IMR-90 (cell line): ENCODE data around the gene IFNA13. TPM values are rescaled to one million over a fixed set of nuclear protein-coding genes. Genes with fewer than 3 reads are reported as not detected.

Source experiments
- ATAC-seq: fragments of 200-7000 bp; cut with Tn5 transposase; 2 replicates; pipeline ENCODE4 v1.9.1; 2020; ENCODE audit warnings: low read depth, mild to moderate bottlenecking, moderate library complexity
- BruUV-seq: library from RNA; stranded (reverse); fragments of 400-500 nt; replicated peaks from 2 replicates; lab custom pipeline; 2021; lab: Mats Ljungman, UMichigan
- CTCF ChIA-PET: fragments of 300-600 bp; formaldehyde crosslinking; extraction: SDS; loops from one replicate; lab custom pipeline; 2021; ENCODE audit warnings: antibody characterized with exemption; lab: Yijun Ruan, JAX
- POLR2A ChIA-PET: fragments of 300-600 bp; sonication (Branson Sonifier 250); formaldehyde crosslinking; loops from one replicate; lab custom pipeline; 2022; ENCODE audit warnings: antibody characterized with exemption; ENCODE audit not compliant: unreplicated experiment; lab: Charles Lee
- DNase-seq: peaks from one replicate; pipeline ENCODE4 v3.0.0; 2013
- H2AFZ ChIP-seq: replicated peaks from 2 replicates; pipeline ENCODE3; 2013; ENCODE audit warnings: low read length, mild to moderate bottlenecking; ENCODE audit not compliant: poor library complexity
- H2AK5ac ChIP-seq: 2 replicates; pipeline ENCODE4 v1.6.1; 2013; ENCODE audit warnings: low read depth, low read length, inconsistent platforms
- H2AK9ac ChIP-seq: replicated peaks from 2 replicates; pipeline ENCODE3; 2013; ENCODE audit warnings: mild to moderate bottlenecking, low read depth, low read length, moderate library complexity; ENCODE audit not compliant: poor library complexity
- H2BK120ac ChIP-seq: 2 replicates; pipeline ENCODE4 v1.6.1; 2013; ENCODE audit warnings: low read depth, low read length, inconsistent platforms
- H2BK15ac ChIP-seq: 3 replicates; pipeline ENCODE4 v1.6.1; 2013; ENCODE audit warnings: low read depth, low read length, inconsistent platforms
- H2BK20ac ChIP-seq: 2 replicates; pipeline ENCODE4 v1.6.1; 2013; ENCODE audit warnings: low read depth, mild to moderate bottlenecking, inconsistent platforms, low read length, moderate library complexity
- H2BK5ac ChIP-seq: 2 replicates; pipeline ENCODE4 v1.6.1; 2013; ENCODE audit warnings: mild to moderate bottlenecking, low read depth, low read length, inconsistent platforms; ENCODE audit not compliant: poor library complexity, severe bottlenecking
- H3K14ac ChIP-seq: replicated peaks from 2 replicates; pipeline ENCODE4 v1.6.1; 2013; ENCODE audit warnings: low read depth, low read length, inconsistent platforms
- H3K18ac ChIP-seq: 2 replicates; pipeline ENCODE4 v1.6.1; 2013; ENCODE audit warnings: low read depth, low read length, control low read depth
- H3K23ac ChIP-seq: 2 replicates; pipeline ENCODE4 v1.6.1; 2013; ENCODE audit warnings: low read depth, low read length, inconsistent platforms
- H3K27ac ChIP-seq: 2 replicates; pipeline ENCODE4 v1.5.1; 2013; ENCODE audit warnings: mild to moderate bottlenecking, control low read depth, low read length; ENCODE audit not compliant: insufficient read depth
- H3K27me3 ChIP-seq: 2 replicates; pipeline ENCODE4 v1.6.1; 2013; ENCODE audit warnings: low read length; ENCODE audit not compliant: control insufficient read depth, insufficient read depth
- H3K36me3 ChIP-seq: 2 replicates; pipeline ENCODE4 v1.6.1; 2013; ENCODE audit warnings: low read length, mixed read lengths; ENCODE audit not compliant: control insufficient read depth, insufficient read depth
- H3K4ac ChIP-seq: 2 replicates; pipeline ENCODE4 v1.6.1; 2013; ENCODE audit warnings: low read depth, low read length, inconsistent platforms
- H3K4me1 ChIP-seq: 2 replicates; pipeline ENCODE4 v1.6.1; 2013; ENCODE audit warnings: low read length, mixed read lengths; ENCODE audit not compliant: control insufficient read depth, insufficient read depth
- H3K4me2 ChIP-seq: 2 replicates; pipeline ENCODE4 v1.6.1; 2013; ENCODE audit warnings: low read depth, mild to moderate bottlenecking, control low read depth, low read length, moderate library complexity
- H3K4me3 ChIP-seq: 2 replicates; pipeline ENCODE4 v1.5.1; 2013; ENCODE audit warnings: low read depth, mild to moderate bottlenecking, control low read depth, low read length, moderate library complexity; ENCODE audit not compliant: insufficient read depth
- H3K56ac ChIP-seq: 2 replicates; pipeline ENCODE4 v1.6.1; 2013; ENCODE audit warnings: low read length, inconsistent platforms; ENCODE audit not compliant: insufficient read depth; ENCODE audit errors: extremely low read depth
- H3K79me1 ChIP-seq, 2 experiments: 2 replicates each; pipeline ENCODE4 v1.6.1; 2013; ENCODE audit warnings: low read length in 2 of 2, inconsistent platforms in 1 of 2, low read depth in 1 of 2
- H3K9ac ChIP-seq: 2 replicates; pipeline ENCODE4 v1.6.1; 2013; ENCODE audit warnings: low read depth, low read length, control low read depth
- H3K9me1 ChIP-seq: 2 replicates; pipeline ENCODE4 v1.6.1; 2013; ENCODE audit warnings: low read length, inconsistent platforms; ENCODE audit not compliant: insufficient read depth
- H3K9me3 ChIP-seq: 2 replicates; pipeline ENCODE4 v1.6.1; 2013; ENCODE audit warnings: low read length; ENCODE audit not compliant: control insufficient read depth, insufficient read depth
- H4K20me1 ChIP-seq: 2 replicates; pipeline ENCODE4 v1.6.1; 2013; ENCODE audit warnings: low read length, inconsistent platforms; ENCODE audit not compliant: insufficient read depth
- H4K5ac ChIP-seq: 2 replicates; pipeline ENCODE4 v1.6.1; 2013; ENCODE audit warnings: mild to moderate bottlenecking, low read depth, low read length, control low read depth
- H4K8ac ChIP-seq, 2 experiments: 2 replicates each; pipeline ENCODE4 v1.6.1; 2013; ENCODE audit warnings: low read depth in 2 of 2, low read length in 2 of 2, control low read depth in 1 of 2, inconsistent platforms in 1 of 2
- H4K91ac ChIP-seq: 2 replicates; pipeline ENCODE4 v1.6.1; 2013; ENCODE audit warnings: low read depth, low read length, inconsistent platforms; ENCODE audit not compliant: insufficient read depth
- BHLHE40 ChIP-seq: fragments of 150-350 bp; IDR thresholded peaks from 2 replicates; pipeline ENCODE4 v1.6.1; 2016; ENCODE audit warnings: mild to moderate bottlenecking, low read depth, low read length
- CEBPB ChIP-seq: IDR thresholded peaks from 2 replicates; pipeline ENCODE4 v1.6.1; 2012; ENCODE audit warnings: low read depth, low read length, improper control_type of control experiment
- ELK1 ChIP-seq: fragments of 150-350 bp; IDR thresholded peaks from 2 replicates; pipeline ENCODE4 v1.6.1; 2016; ENCODE audit warnings: low read depth, mild to moderate bottlenecking, low read length, moderate library complexity, borderline replicate concordance
- MAFK ChIP-seq: IDR thresholded peaks from 2 replicates; pipeline ENCODE4 v1.6.1; 2012; ENCODE audit warnings: low read depth, low read length, improper control_type of control experiment
- MAZ ChIP-seq: IDR thresholded peaks from 2 replicates; pipeline ENCODE4 v1.6.1; 2012; ENCODE audit warnings: low read depth, mild to moderate bottlenecking, low read length, improper control_type of control experiment, moderate library complexity, borderline replicate concordance
- MXI1 ChIP-seq: IDR thresholded peaks from 2 replicates; pipeline ENCODE4 v1.6.1; 2012; ENCODE audit warnings: low read depth, mild to moderate bottlenecking, low read length, moderate library complexity, borderline replicate concordance
- NFE2L2 ChIP-seq: fragments of 150-350 bp; IDR thresholded peaks from 2 replicates; pipeline ENCODE4 v1.6.1; 2016; ENCODE audit warnings: low read depth, mild to moderate bottlenecking, low read length
- POLR2A ChIP-seq: IDR thresholded peaks from 2 replicates; pipeline ENCODE4 v1.6.1; 2012; ENCODE audit warnings: mild to moderate bottlenecking, low read depth, low read length
- RAD21 ChIP-seq: IDR thresholded peaks from 2 replicates; pipeline ENCODE4 v1.6.1; 2012; ENCODE audit warnings: low read length, improper control_type of control experiment
- RFX5 ChIP-seq: IDR thresholded peaks from 2 replicates; pipeline ENCODE4 v1.8.0; 2012; ENCODE audit warnings: low read depth, mild to moderate bottlenecking, low read length, moderate library complexity
- SMC3 ChIP-seq: fragments of 150-350 bp; IDR thresholded peaks from 2 replicates; pipeline ENCODE4 v1.6.1; 2016; ENCODE audit warnings: low read depth, mild to moderate bottlenecking, antibody characterized with exemption, low read length, moderate library complexity
- WGBS, 2 experiments: methylation state at CpG; one replicate each; pipeline versions ENCODE4 v1.1.5 to v1.1.7; 2013; ENCODE audit warnings: missing lambda C conversion rate in 2 of 2; ENCODE audit not compliant: insufficient read length in 1 of 2; ENCODE audit errors: extremely low coverage in 2 of 2; 5-methylcytosine and 5-hydroxymethylcytosine counted together
- dilution Hi-C: fragments of 300-500 bp; cut with HindIII; formaldehyde crosslinking; loops from one replicate; pipeline ENCODE4 v1.14.3; 2018; ENCODE audit warnings: low sequenced_read_pairs; ENCODE audit not compliant: unreplicated experiment
- in situ Hi-C: fragments of 300-500 bp; cut with MboI; formaldehyde crosslinking; loops from 3 replicates; pipeline ENCODE4 v1.14.3; 2019; ENCODE audit warnings: low sequenced_read_pairs, inconsistent platforms, mixed read lengths
- intact Hi-C: fragments of 100-400 bp; cut with micrococcal nuclease; formaldehyde crosslinking; loops from 2 replicates; pipeline ENCODE4 v1.10.0; 2022
- polyA plus RNA-seq, 3 experiments: library from polyadenylated mRNA; depleted of rRNA; stranded (reverse); fragments of >200 nt; gene quantifications; 2 replicates each; pipeline ENCODE4 v1.2.3, GENCODE V29; 2012; ENCODE audit warnings: low replicate concordance in 1 of 3
- total RNA-seq: library from RNA; depleted of rRNA; stranded (reverse); fragments of >200 nt; gene quantifications from 2 replicates; pipeline ENCODE4 v1.2.3, GENCODE V29; 2012
- TF ChIP-seq, protein P1 (sequence below): fragments of 150-350 bp; IDR thresholded peaks from 2 replicates; pipeline ENCODE4 v1.6.1; 2017; ENCODE audit warnings: mild to moderate bottlenecking, antibody characterized with exemption, low read length, low read depth
- TF ChIP-seq, protein P2 (sequence below): conservative IDR thresholded peaks from 2 replicates; pipeline ENCODE4 v1.5.1; 2012; ENCODE audit warnings: mild to moderate bottlenecking, low read depth, low read length, improper control_type of control experiment

The IFNA13 gene
- total and polyA plus RNA-seq, 2 of the 4 experiments (the other 2 are of a cell fraction), result not detected

DNA sequence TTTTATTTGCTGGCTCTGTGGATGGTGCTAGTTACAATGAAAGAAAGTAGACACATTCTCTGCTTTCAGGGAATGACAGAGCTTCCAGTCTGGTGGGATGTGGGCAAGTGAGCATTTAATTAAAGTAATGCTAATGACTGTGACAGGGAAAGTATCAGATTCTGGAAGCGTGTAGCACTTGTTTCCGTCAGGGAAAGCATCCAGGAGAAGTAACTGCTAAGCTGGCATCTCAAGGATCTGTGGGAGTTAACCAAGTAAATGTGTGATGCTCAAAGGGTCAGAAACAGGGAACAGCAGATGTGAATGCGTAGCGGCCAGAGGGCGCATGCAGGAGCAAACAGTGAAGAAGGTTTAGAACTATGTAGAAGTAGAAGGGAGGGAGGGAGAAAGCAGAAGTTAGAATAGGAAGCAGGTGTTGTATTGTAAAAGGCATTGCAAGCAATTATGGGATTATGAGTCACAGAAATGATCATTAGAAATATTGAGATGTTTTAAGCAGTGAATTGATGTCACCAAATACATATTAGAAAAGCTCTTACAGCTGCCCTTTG lies 44.9 kb downstream of the IFNA13 start:
- intact Hi-C loops, result loop anchor here (10.0 kb wide), 1 partner anchor 922 kb away; no protein-coding TSS in a partner anchor
- POLR2A ChIA-PET, result no interaction called here

More for the DNA sequence above, 44.9 kb downstream of the IFNA13 start:
- Histone ChIP-seq H3K27me3 (no peaks in the 10 kb centered on the region), H2BK120ac (no peak overlapping the region), H2BK20ac (no peak overlapping the region), H3K9me1 (no peaks in the 10 kb centered on the region; the same call in 1 of the 2 replicates), H2BK5ac (no peak overlapping the region), H3K14ac (no peak overlapping the region), H4K20me1 (peaks cover 13% of the 10 kb centered on the region; the same call in 1 of the 2 replicates), H3K18ac (no peak overlapping the region), H2AFZ (no peak overlapping the region), H2AK5ac (no peak overlapping the region), H2BK15ac (no peak overlapping the region), H3K23ac (no peak overlapping the region), H3K9me3 (no peaks in the 10 kb centered on the region), H3K27ac (no peak overlapping the region), H4K91ac (no peak overlapping the region), H3K4me3 (no peak overlapping the region), H4K5ac (no peak overlapping the region), H3K79me1 (peaks cover 12 to 17% of the 10 kb centered on the region in 2 experiments; a peak in 3 of 4 replicates), H2AK9ac (no peak overlapping the region), H4K8ac (no peak overlapping the region), H3K4me1 (no peaks in the 10 kb centered on the region), H3K36me3 (peaks cover 20% of the 10 kb centered on the region), H3K56ac (no peak overlapping the region), H3K9ac (no peak overlapping the region), H3K4me2 (no peak overlapping the region), H3K4ac (no peak overlapping the region)
- ATAC-seq (no peak), DNase-seq (no peak)
- 96% methylated on average over 5 of the region's 5 CpGs; no CpG with 5 or more reads in 1 of the 2 experiments for WGBS, 2 experiments
- no peak for TF ChIP-seq MAZ
- TF ChIP-seq, protein P1, sequence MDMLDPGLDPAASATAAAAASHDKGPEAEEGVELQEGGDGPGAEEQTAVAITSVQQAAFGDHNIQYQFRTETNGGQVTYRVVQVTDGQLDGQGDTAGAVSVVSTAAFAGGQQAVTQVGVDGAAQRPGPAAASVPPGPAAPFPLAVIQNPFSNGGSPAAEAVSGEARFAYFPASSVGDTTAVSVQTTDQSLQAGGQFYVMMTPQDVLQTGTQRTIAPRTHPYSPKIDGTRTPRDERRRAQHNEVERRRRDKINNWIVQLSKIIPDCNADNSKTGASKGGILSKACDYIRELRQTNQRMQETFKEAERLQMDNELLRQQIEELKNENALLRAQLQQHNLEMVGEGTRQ, result no peak
- TF ChIP-seq RFX5, result no peak
- TF ChIP-seq BHLHE40, result no peak
- no peak for TF ChIP-seq POLR2A
- TF ChIP-seq, protein P2, sequence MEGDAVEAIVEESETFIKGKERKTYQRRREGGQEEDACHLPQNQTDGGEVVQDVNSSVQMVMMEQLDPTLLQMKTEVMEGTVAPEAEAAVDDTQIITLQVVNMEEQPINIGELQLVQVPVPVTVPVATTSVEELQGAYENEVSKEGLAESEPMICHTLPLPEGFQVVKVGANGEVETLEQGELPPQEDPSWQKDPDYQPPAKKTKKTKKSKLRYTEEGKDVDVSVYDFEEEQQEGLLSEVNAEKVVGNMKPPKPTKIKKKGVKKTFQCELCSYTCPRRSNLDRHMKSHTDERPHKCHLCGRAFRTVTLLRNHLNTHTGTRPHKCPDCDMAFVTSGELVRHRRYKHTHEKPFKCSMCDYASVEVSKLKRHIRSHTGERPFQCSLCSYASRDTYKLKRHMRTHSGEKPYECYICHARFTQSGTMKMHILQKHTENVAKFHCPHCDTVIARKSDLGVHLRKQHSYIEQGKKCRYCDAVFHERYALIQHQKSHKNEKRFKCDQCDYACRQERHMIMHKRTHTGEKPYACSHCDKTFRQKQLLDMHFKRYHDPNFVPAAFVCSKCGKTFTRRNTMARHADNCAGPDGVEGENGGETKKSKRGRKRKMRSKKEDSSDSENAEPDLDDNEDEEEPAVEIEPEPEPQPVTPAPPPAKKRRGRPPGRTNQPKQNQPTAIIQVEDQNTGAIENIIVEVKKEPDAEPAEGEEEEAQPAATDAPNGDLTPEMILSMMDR, result no peak
- TF ChIP-seq CEBPB, result no peak
- TF ChIP-seq SMC3, result no peak
- no peak for TF ChIP-seq RAD21
- no peak for TF ChIP-seq ELK1
- TF ChIP-seq MXI1, result no peak
- TF ChIP-seq NFE2L2, result no peak
- no peak for TF ChIP-seq MAFK
- in situ Hi-C loops, result loop anchor here (5.0 to 25.0 kb wide), 2 partner anchors 474 to 939 kb away; no protein-coding TSS in a partner anchor
- dilution Hi-C loops, result no loop called here
- BruUV-seq, result no TSS peak
- CTCF ChIA-PET, result no interaction called here
